C1 segment of cervical spinal cord (tissue), 14 donors: ENCODE data around the gene ZNF653.
"Not testable (repeated sequence)": the region's sequence is repeated elsewhere in the genome, so short reads cannot be mapped to it uniquely, and the experiment has no call there.

Experiments used
- DNase-seq, 14 donors: peaks; one replicate each; lab custom pipeline; 2025; lab: John Stamatoyannopoulos, UW

The ZNF653 gene

DNA sequence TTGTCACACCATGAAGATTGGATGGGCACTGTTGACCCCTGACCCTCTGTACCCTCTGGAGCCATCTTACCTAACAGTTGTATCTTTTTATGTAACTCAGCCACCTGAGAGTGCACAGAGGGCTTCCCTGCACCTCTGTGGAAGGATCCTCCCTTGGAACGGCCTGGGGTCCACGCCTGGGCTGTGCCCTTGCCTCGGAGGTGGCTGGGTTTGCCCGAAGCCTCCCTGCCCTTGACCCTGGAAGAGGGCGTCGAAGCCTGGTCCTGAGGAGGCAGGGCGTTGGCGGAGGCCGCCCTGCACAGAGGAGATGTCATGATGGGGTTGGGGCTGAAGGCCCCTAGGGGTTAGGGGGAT lies 71.0 kb downstream of the ZNF653 start:
- DNase-seq = no peak

DNA sequence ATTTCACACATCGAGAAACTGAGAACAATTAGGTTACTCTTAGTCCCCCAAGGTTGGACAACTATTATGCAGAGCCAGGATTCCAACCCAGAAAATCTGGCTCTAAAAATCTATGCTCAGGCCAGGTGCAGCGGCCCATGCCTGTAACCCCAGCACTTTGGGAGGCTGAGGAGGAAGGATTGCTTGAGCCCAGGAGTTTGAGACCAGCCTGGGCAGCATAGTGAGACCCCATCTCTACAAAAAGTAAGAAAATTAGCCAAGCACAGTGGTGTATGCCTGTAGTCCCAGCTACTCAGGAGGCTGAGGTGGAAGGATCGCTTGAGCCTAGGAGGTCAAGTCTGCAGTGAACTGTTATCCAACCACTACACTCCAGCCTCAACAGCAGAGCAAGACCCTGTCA lies 72.1 kb downstream of the ZNF653 start:
- not testable (repeated sequence) for DNase-seq
